GM12878 (cell line): ENCODE results near the gene CD86. TPM values are rescaled to one million over a fixed set of nuclear protein-coding genes. Genes with fewer than 3 reads are reported as not detected.

ENCODE experiments used
- HCFC1 ChIP-seq: fragments of 150-350 bp; IDR thresholded peaks from 2 replicates; pipeline ENCODE4 v1.6.1; 2014; ENCODE audit warnings: low read length
- MEF2B ChIP-seq: fragments of 450-650 bp; IDR thresholded peaks from 2 replicates; pipeline ENCODE4 v1.6.1; 2018; ENCODE audit warnings: mild to moderate bottlenecking, moderate library complexity; ENCODE audit not compliant: partially characterized antibody, poor library complexity, severe bottlenecking
- MTA3 ChIP-seq: IDR thresholded peaks from 2 replicates; pipeline ENCODE4 v1.6.1; 2012; ENCODE audit warnings: low read length, inconsistent platforms, borderline replicate concordance
- NBN ChIP-seq: fragments of 450-650 bp; IDR thresholded peaks from 2 replicates; pipeline ENCODE4 v1.6.1; 2016
- NFXL1 ChIP-seq: fragments of 450-650 bp; IDR thresholded peaks from 2 replicates; pipeline ENCODE4 v1.6.1; 2017; ENCODE audit warnings: antibody characterized with exemption, mild to moderate bottlenecking, borderline replicate concordance
- TBL1XR1 ChIP-seq: IDR thresholded peaks from 2 replicates; pipeline ENCODE4 v1.6.1; 2012; ENCODE audit warnings: low read depth, low read length, improper control_type of control experiment
- YY1 ChIP-seq: IDR thresholded peaks from 2 replicates; pipeline ENCODE4 v1.6.1; 2011; ENCODE audit warnings: low read depth, mild to moderate bottlenecking, low read length
- ZNF24 ChIP-seq: fragments of 450-650 bp; IDR thresholded peaks from 2 replicates; pipeline ENCODE4 v1.6.1; 2017; ENCODE audit warnings: antibody characterized with exemption, mild to moderate bottlenecking
- ZSCAN29 ChIP-seq: fragments of 450-650 bp; IDR thresholded peaks from 2 replicates; pipeline ENCODE4 v1.6.1; 2017; ENCODE audit warnings: mild to moderate bottlenecking, moderate library complexity
- polyA plus RNA-seq, 11 experiments: library from polyadenylated mRNA; depleted of rRNA in 4 of 11; unstranded in 6 of 11; stranded (reverse) in 5 of 11; fragments of >200 nt; fragmentation: Nextera tagmentation in 4 of 11; fragmentation: Illumina TruSeq in 1 of 11; extraction: Ambion mirVana in 4 of 11; extraction: Trizol in 1 of 11; gene quantifications; 1 replicate in 1 of 11; 2 replicates in 10 of 11; pipeline versions ENCODE4 v1.2.1 to v1.2.3, GENCODE V29; 2011 to 2016; ENCODE audit warnings: inconsistent platforms in 2 of 11, missing spikeins in 2 of 11, low read depth in 1 of 11
- total RNA-seq, 4 experiments: library from RNA; depleted of rRNA in 3 of 4; stranded (reverse); fragments of >200 nt in 3 of 4; fragmentation: Illumina TruSeq in 1 of 4; extraction: Trizol in 1 of 4; gene quantifications; 2 replicates each; pipeline versions ENCODE4 v1.2.1 to v1.2.3, GENCODE V29; 2013 to 2021
- TF ChIP-seq, protein P1 (sequence below): IDR thresholded peaks from 2 replicates; pipeline ENCODE4 v1.6.1; 2012; ENCODE audit warnings: low read depth, low read length, improper control_type of control experiment
- TF ChIP-seq, protein P2 (sequence below): fragments of 450-650 bp; formaldehyde crosslinking; IDR thresholded peaks from 2 replicates; pipeline ENCODE4 v1.4.0; 2022; ENCODE audit warnings: mild to moderate bottlenecking, moderate library complexity
- TF ChIP-seq, protein P3 (sequence below): IDR thresholded peaks from 2 replicates; pipeline ENCODE4 v1.6.1; 2011; ENCODE audit warnings: low read depth, low read length, improper control_type of control experiment, borderline replicate concordance

The CD86 gene
- total and polyA plus RNA-seq, 10 of the 15 experiments (the other 5 are each of a cell fraction or from before 2014, with no cell fraction given) = 40.9 to 100 (median 55.5) TPM

GRCh38 chr3:122078235-122078935 lies 23.2 kb downstream of the CD86 start (continued):
- TF ChIP-seq ZSCAN29 (no peak), NBN (no peak), MEF2B (peak; percentile 76), HCFC1 (no peak), YY1 (0 out of 2 replicates have a peak, but pooled peaks have one; percentile 14), NFXL1 (no peak), ZNF24 (no peak; the same call in 1 of the 2 replicates), TBL1XR1 (peak; percentile 15; the same call in 1 of the 2 replicates), MTA3 (peak; percentile 24; the same call in 1 of the 2 replicates)
- TF ChIP-seq, protein P1, sequence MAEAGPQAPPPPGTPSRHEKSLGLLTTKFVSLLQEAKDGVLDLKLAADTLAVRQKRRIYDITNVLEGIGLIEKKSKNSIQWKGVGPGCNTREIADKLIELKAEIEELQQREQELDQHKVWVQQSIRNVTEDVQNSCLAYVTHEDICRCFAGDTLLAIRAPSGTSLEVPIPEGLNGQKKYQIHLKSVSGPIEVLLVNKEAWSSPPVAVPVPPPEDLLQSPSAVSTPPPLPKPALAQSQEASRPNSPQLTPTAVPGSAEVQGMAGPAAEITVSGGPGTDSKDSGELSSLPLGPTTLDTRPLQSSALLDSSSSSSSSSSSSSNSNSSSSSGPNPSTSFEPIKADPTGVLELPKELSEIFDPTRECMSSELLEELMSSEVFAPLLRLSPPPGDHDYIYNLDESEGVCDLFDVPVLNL = no peak
- TF ChIP-seq, protein P2, sequence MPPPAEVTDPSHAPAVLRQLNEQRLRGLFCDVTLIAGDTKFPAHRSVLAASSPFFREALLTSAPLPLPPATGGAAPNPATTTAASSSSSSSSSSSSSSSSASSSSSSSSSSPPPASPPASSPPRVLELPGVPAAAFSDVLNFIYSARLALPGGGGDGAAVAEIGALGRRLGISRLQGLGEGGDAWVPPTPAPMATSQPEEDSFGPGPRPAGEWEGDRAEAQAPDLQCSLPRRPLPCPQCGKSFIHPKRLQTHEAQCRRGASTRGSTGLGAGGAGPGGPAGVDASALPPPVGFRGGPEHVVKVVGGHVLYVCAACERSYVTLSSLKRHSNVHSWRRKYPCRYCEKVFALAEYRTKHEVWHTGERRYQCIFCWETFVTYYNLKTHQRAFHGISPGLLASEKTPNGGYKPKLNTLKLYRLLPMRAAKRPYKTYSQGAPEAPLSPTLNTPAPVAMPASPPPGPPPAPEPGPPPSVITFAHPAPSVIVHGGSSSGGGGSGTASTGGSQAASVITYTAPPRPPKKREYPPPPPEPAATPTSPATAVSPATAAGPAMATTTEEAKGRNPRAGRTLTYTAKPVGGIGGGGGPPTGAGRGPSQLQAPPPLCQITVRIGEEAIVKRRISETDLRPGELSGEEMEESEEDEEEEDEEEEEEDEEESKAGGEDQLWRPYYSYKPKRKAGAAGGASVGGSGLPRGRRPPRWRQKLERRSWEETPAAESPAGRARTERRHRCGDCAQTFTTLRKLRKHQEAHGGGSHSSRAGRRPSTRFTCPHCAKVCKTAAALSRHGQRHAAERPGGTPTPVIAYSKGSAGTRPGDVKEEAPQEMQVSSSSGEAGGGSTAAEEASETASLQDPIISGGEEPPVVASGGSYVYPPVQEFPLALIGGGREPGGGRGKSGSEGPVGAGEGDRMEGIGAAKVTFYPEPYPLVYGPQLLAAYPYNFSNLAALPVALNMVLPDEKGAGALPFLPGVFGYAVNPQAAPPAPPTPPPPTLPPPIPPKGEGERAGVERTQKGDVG (CRISPR knock-in tag) = no peak
- TF ChIP-seq, protein P3, sequence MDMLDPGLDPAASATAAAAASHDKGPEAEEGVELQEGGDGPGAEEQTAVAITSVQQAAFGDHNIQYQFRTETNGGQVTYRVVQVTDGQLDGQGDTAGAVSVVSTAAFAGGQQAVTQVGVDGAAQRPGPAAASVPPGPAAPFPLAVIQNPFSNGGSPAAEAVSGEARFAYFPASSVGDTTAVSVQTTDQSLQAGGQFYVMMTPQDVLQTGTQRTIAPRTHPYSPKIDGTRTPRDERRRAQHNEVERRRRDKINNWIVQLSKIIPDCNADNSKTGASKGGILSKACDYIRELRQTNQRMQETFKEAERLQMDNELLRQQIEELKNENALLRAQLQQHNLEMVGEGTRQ = no peak
